Superior temporal gyrus (tissue), 1 donor: ENCODE measurements around the gene PAPOLA.
A peak's percentile ranks its signal among the peaks of the same experiment; 100 is the strongest.
"Not testable (repeated sequence)": the region's sequence is repeated elsewhere in the genome, so short reads cannot be mapped to it uniquely, and the experiment has no call there.

Experiments
- DNase-seq: peaks from one replicate; pipeline ENCODE4 v3.0.0-alpha.2; 2016; ENCODE audit errors: extremely low spot score

PAPOLA gene

GRCh38 chr14:96502621-96503305, 581 bp downstream of the PAPOLA start:
- DNase-seq, result peak; percentile 56

GRCh38 chr14:96503306-96503679, 1.1 kb downstream of the PAPOLA start:
- no peak for DNase-seq

DNA sequence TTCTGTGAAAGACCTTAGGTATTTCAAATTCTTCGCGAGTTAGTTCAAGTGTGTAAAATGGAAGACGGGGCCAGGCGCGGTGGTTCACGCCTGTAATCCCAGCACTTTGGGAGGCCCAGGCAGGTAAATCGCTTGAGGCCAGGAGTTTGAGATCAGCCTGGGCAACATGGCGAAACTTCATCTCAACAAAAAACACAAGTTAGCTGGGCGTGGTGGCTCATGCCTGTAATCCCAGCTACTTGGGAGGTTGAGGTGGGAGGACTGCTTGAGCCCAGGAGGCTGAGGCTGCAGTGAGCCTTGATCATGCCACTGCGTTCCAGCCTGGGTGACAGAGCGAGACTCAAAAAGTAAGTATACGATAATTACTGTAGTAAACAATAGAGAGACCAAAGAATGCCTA, 2.2 kb downstream of the PAPOLA start:
- DNase-seq, result not testable (repeated sequence)

GRCh38 chr14:96507723-96508122, 5.5 kb downstream of the PAPOLA start:
- no peak for DNase-seq

DNA sequence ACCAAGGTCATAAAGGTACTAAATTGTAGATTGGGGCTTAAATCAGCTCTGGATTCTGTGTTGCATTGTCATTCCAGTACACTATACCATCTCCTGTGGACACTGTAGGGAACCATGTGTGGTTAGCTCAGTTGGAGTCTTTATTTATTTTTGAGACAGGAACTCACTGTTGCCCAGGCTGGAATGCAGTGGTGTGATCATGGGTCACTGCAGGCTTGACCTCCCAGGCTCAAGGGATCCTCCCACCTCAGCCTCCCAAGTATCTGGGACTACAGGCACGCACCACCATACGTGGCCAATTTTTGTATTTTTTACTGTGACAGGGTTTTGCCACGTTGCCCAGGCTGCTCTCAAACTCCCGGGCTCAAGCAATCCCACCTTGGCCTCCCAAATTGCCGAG, 6.7 kb downstream of the PAPOLA start:
- DNase-seq, result no peak

DNA sequence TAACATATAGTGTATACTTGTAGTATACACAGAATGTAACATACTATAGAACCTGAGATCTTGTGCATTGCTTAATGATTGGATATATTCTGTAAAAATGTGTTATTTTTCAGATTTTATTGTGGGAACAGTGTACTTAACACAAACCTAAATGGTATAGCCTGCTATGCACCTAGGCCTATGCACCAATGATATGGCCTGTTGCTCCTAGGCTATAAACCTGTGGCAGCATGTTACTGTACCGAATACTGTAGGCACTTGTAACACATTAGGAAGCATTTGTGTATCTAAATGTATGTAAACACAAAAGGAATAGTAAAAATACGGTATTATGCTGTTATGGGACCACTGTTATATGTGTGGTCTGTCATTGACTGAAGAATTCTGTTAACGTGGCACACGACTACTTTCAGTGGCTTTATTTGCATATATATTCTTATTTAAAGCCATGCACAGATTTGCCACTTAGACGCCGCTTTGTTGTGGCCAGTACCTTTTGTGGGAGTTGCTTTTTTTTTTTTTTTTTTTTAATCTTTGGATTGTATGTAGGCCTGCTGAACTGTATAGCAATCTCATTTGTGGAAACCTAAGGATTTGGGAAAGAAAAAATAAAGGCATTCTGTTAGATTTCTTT, 7.4 kb downstream of the PAPOLA start:
- no peak for DNase-seq

GRCh38 chr14:96511146-96511545, 9.0 kb downstream of the PAPOLA start:
- DNase-seq, result no peak

DNA sequence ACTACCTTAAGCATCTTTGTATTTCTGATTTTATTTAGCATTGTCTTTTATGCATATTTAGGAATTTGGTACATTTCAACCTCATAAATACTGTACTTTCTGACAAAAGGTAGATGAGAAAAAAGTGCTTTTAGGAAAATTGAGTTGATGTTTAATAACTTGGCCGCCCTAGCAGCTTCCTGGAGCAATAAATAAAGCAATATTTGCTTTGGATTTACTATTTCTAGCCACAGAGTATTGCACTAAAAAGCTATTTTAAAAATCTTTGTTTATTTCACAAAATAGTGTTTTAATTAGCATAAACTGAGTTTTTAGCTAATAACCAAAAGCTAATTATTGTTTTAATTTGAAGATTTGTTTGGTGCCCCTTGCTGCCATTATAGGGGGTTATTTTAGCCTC, 9.5 kb downstream of the PAPOLA start:
- DNase-seq, result no peak

DNA sequence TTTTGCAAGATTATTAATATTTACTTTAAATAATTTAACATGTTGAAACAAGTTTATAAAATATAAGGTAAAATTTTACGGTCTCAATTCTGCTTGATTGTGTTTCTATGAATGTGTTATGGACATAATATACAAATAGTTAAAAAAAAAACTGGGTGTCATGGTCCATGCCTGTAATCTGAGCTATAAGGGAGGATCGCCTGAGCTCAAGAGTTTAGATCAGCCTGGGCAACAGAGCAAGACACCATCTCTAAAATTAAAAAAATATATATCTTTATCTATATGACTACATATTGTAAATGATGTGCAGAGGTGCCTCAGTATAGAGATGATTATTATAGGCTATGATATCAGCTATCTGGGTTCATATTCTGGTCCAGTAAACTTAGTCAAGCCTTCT, 9.9 kb downstream of the PAPOLA start:
- DNase-seq, result no peak

DNA sequence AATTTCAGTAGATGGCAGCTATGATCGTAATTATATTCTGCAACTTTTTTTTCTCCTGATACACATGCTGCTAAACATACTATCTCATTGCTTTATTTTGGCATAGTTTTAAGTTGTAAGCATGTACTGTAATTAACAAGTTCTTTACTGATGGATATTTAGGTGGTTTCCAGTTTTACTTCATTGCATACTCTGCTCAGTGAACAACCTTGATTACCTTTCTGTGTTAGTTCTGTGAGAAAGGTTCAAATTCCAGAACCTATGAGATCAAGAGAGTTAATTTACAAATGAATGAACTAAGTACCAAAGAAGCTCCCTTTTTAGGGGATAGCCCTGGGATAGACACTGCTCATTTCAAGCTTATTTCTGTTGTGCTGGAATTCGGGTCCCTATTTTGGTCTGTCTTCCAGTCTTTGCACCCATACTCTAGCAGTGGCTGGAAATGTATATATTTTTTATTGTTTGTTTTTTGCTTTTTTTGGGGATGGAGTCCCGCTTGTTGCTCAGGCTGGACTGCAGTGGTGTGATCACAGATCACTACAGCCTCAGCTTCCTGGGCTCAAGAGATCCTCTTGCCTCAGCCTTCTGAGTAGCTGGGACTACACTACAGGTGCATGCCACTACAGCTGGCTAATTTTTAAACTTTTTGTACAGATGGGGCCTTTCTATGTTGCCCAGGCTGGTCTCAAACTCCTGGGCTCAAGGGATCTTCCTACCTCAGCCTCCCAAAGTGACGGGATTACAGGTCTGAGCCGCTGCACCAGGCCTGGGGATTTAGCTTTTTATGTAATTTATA, 10.6 kb downstream of the PAPOLA start:
- DNase-seq, result no peak

DNA sequence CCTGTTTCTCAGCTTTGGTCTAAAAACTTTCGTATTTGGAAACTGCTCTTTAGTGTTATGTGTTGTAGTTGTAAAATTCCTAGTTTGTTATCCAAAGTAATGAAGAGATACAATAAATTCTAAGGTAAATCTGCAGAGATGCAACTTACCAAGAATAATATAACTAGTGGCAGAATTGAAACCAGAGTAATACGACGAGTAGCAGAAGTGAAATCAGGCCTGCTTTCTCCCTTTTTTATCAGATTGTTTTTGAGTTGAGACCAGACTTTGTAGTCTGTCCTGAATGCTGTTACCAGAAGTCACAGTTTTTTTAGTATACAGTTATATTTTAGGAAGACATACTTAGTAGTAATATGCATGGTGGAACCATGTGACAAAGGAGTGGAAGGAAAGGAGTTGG, 12.5 kb downstream of the PAPOLA start:
- DNase-seq, result no peak

- no peak for DNase-seq
These were observed 13.5 kb downstream of the PAPOLA start for GRCh38 chr14:96515731-96516130.

GRCh38 chr14:96516351-96516750, 14.2 kb downstream of the PAPOLA start:
- DNase-seq, result no peak

GRCh38 chr14:96519970-96520369, 17.8 kb downstream of the PAPOLA start:
- DNase-seq, result no peak

GRCh38 chr14:96525452-96525851, 23.3 kb downstream of the PAPOLA start:
- no peak for DNase-seq

GRCh38 chr14:96532632-96533031, 30.4 kb downstream of the PAPOLA start:
- DNase-seq, result no peak

DNA sequence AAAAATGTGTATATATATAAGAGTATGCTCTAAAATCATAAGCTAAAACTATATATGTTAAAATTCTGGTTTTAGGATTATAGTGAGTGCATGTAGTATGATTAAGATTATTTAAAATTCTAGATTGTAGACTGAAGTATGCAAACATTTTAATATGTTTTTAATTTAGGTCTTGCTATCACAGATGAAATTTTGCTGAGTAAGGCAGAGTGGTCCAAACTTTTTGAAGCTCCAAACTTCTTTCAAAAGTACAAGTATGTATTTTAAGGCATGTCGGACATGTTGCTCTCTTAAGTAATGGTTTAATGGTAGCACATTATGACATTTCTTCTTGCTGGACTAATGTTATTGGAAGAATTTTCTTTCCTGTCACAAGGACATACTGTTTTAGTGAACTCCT, 34.6 kb downstream of the PAPOLA start:
- no peak for DNase-seq

GRCh38 chr14:96538097-96538989, 36.2 kb downstream of the PAPOLA start:
- no peak for DNase-seq

GRCh38 chr14:96538990-96539317, 36.8 kb downstream of the PAPOLA start:
- no peak for DNase-seq

DNA sequence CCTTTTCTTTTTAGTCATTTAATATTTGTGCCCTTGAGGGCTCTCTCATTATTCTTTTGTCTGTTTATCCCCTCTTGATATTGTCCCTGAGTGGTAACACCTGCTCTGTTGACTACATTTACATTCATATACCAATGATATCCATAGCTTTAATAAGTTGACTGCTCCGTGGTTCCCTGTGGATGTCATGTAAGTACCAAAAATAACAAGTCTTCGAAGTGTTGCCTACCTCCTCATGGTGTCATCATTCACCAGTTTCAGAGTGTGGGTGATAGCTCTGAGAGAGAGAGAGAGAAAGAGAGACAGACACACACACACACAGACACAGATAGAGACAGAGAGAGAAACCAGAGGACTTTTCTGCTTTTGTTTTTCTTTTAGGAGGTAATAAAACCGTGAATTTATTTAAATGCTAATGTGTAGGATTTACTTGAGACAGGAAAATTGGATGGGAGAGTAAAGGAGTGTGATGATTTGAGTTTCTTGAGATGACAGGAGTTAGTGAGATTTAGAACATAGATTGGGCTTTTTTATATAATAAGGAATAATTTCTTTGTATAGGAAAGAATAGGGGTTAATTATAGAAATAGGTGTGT, 52.2 kb downstream of the PAPOLA start:
- no peak for DNase-seq

DNA sequence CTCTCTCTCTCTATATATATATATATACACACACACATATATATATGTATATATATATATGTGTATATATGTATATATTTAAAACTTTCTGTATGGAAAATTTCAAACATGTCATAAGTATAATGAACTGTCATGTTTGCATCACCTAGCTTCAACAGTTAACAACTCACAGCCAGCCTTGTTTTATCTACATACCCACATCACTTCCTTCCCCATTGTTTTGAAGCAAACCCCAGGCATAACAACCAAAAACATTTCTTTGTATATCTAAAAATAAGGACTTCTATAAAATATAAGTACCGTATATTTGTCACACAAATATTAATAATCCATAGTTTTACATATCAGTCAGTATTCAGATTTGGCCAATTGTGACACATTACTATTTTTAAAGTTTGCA, 57.4 kb downstream of the PAPOLA start:
- DNase-seq, result no peak

DNA sequence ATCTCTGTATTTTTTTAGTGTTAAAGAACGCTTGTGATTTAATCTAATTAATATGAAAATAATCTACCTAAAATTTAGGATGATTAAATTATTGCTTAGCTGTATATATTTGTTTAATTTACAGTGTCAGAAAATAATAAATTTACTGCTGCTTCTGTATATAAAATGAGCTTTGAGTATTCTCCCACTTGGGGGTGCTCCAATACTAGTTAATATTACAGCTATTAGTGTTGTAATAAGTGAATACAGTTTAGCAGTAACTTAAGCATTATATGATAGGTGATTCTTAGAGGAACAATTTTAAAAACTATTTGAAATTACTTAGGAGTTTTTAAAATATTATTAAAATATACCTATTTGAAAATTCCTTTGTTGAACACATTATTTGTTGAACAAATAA, 62.2 kb downstream of the PAPOLA start:
- DNase-seq, result no peak
